ENCODE results near the gene SAMD8.

DNA sequence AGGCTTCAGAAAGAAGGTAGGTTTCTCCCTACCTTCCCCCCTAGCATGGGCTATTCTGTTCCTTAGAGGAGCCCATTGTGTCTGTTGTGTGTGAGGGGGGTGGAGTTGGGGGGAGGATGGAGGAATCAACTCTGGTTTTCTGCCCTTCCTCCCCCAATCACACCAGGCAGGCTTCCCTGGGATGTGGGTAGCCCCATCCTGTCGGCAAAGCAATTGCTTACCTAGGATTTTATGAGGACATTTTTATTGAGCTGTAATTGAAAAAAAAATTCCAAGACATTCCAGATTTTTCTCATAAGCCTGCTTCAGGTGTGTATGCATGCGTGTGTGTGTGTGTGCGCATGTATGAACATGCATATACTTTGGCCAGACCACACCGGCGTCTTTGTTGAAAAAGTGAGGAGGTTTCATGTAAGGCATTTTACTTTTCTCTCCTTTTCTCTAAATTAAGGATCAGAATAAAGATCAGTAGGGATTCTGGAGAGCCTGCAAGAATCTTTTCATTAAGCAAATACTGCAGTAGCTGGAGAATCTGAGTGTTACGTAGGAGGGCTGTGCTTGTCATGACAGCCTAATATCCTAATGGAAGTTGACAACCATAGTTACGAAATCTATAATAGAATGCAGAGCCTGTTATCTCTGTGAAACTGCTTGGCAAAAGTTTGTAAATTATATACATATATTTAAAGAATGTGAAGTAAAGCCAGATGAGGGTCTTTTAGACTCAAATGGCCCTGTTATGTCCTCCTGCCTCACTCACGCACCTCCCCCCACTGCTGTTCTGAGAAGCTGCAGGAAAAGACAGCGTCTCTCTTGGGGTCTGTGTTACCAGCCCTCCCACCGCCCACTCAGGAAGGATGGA lies 27.3 kb upstream of the SAMD8 start:
- TF ChIP-seq POLR2AphosphoS5 (IDR thresholded peaks at IDR 0.05; ENCODE audit: low read length), result no peak
- TF ChIP-seq, protein P1, sequence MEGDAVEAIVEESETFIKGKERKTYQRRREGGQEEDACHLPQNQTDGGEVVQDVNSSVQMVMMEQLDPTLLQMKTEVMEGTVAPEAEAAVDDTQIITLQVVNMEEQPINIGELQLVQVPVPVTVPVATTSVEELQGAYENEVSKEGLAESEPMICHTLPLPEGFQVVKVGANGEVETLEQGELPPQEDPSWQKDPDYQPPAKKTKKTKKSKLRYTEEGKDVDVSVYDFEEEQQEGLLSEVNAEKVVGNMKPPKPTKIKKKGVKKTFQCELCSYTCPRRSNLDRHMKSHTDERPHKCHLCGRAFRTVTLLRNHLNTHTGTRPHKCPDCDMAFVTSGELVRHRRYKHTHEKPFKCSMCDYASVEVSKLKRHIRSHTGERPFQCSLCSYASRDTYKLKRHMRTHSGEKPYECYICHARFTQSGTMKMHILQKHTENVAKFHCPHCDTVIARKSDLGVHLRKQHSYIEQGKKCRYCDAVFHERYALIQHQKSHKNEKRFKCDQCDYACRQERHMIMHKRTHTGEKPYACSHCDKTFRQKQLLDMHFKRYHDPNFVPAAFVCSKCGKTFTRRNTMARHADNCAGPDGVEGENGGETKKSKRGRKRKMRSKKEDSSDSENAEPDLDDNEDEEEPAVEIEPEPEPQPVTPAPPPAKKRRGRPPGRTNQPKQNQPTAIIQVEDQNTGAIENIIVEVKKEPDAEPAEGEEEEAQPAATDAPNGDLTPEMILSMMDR (IDR thresholded peaks at IDR 0.05 in 2 of 3, conservative IDR thresholded peaks at IDR 0.05 in 1 of 3; ENCODE audit: control insufficient read depth in 2 of 3, extremely low read depth in 1 of 3, insufficient read depth in 1 of 3, low read depth in 3 of 3, low read length in 3 of 3), result no peak
- no peak for TF ChIP-seq TCF12 (IDR thresholded peaks at IDR 0.05; ENCODE audit: low read depth, low read length)

All from GM12878 (cell line).